Parathyroid adenoma (tissue), 2 donors: ENCODE data around the gene CFAP20DC.
"Not testable (repeated sequence)": the region's sequence is repeated elsewhere in the genome, so short reads cannot be mapped to it uniquely, and the experiment has no call there.

ENCODE experiments used
- H2AFZ ChIP-seq: fragments of 300-600 bp; sonication (generic); one replicate; pipeline ENCODE4 v1.7.0; 2017; ENCODE audit warnings: antibody characterized with exemption, mild to moderate bottlenecking
- H3K27ac ChIP-seq: fragments of 300-600 bp; sonication (generic); one replicate; pipeline ENCODE4 v1.7.0; 2017
- H3K27me3 ChIP-seq: fragments of 300-600 bp; sonication (generic); one replicate; pipeline ENCODE4 v1.7.0; 2017; ENCODE audit warnings: low read length; ENCODE audit not compliant: control insufficient read depth, insufficient read depth
- H3K36me3 ChIP-seq: fragments of 300-600 bp; sonication (generic); one replicate; pipeline ENCODE4 v1.7.0; 2017; ENCODE audit warnings: low read length; ENCODE audit not compliant: control insufficient read depth, insufficient read depth
- H3K4me1 ChIP-seq: fragments of 300-600 bp; sonication (generic); one replicate; pipeline ENCODE4 v1.7.0; 2017; ENCODE audit warnings: control low read depth
- H3K4me2 ChIP-seq: fragments of 300-600 bp; sonication (generic); one replicate; pipeline ENCODE4 v1.7.0; 2017; ENCODE audit warnings: low read length
- H3K4me3 ChIP-seq: fragments of 300-600 bp; sonication (generic); one replicate; pipeline ENCODE4 v1.7.0; 2017; ENCODE audit warnings: low read depth, low read length
- H3K79me2 ChIP-seq: fragments of 300-600 bp; sonication (generic); one replicate; pipeline ENCODE4 v1.7.0; 2017; ENCODE audit warnings: control low read depth
- H3K9ac ChIP-seq: fragments of 300-600 bp; sonication (generic); one replicate; pipeline ENCODE4 v1.7.0; 2017; ENCODE audit warnings: mild to moderate bottlenecking
- H3K9me3 ChIP-seq: fragments of 300-600 bp; sonication (generic); one replicate; pipeline ENCODE4 v1.7.0; 2017; ENCODE audit warnings: low read length; ENCODE audit not compliant: control insufficient read depth
- TF ChIP-seq, protein P1 (sequence below): fragments of 300-600 bp; sonication (generic); IDR thresholded peaks from one replicate; pipeline ENCODE4 v1.7.0; 2017; ENCODE audit warnings: antibody characterized with exemption, mild to moderate bottlenecking
- donor health status: primary hyperparathyroidism.

Gene CFAP20DC

DNA sequence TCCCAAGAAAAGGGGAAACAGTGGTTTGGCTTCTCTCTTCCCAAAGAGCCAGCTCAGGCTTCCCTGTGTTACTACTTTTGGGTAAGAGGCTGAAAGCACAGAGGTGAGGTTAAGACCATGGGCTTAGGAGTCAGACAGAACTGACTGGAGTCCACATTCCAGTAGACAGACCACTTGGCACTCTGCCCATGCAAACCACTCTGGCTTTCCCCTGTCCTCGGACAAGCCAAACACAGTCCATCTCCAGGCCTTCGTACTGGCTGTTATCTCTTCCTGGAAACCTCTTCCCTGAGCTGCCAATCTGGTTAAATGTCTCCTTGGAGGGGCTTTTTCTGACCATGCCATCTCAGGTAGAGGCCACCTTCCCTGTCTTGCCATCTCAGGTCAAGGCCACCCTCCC is 330.1 kb downstream of the CFAP20DC start:
- TF ChIP-seq, protein P1, sequence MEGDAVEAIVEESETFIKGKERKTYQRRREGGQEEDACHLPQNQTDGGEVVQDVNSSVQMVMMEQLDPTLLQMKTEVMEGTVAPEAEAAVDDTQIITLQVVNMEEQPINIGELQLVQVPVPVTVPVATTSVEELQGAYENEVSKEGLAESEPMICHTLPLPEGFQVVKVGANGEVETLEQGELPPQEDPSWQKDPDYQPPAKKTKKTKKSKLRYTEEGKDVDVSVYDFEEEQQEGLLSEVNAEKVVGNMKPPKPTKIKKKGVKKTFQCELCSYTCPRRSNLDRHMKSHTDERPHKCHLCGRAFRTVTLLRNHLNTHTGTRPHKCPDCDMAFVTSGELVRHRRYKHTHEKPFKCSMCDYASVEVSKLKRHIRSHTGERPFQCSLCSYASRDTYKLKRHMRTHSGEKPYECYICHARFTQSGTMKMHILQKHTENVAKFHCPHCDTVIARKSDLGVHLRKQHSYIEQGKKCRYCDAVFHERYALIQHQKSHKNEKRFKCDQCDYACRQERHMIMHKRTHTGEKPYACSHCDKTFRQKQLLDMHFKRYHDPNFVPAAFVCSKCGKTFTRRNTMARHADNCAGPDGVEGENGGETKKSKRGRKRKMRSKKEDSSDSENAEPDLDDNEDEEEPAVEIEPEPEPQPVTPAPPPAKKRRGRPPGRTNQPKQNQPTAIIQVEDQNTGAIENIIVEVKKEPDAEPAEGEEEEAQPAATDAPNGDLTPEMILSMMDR = no peak
- Histone ChIP-seq H3K9me3 (no peaks in the 10 kb centered on the region), H3K4me1 (peaks cover 11% of the 10 kb centered on the region)

DNA sequence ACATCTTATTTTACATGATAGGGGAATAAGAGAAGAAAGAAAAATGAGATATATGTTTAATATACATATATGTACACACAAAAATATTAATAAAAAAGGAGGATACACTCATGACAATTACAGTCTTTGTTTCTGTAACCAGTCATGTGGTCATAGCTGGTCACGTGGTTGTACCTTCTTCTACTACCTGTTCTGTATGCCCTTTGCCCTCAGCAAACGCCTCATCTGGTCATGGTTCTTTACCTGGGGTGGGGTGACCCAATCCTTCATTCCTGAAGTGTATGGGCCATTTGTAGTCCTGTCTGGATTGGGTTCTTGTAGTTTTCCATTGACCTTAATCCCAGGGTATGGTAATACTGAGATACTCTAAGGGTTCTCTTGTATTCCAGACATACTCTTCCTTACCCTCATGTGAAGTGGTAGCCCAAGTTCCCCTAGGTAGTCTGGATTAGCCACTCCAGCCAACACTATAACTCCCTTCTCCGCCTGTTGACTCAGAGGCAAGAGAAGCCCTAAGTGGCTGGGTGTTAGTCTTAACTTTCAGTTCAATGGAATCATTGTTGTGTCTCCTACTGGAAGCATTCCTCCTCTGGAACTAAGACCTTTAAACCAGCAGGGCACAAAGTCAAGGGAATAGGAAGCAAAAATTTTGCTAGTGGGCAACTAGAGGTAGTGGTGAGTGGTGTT is 336.0 kb downstream of the CFAP20DC start:
- Histone ChIP-seq H3K9ac (no peak overlapping the region), H3K9me3 (no peaks in the 10 kb centered on the region), H3K4me1 (no peaks in the 10 kb centered on the region), H3K27ac (no peak overlapping the region), H3K27me3 (no peaks in the 10 kb centered on the region), H2AFZ (no peak overlapping the region), H3K4me2 (no peak overlapping the region), H3K36me3 (no peaks in the 10 kb centered on the region), H3K79me2 (no peaks in the 10 kb centered on the region), H3K4me3 (no peak overlapping the region)
- TF ChIP-seq, protein P1 = no peak

More for the DNA sequence above, 330.1 kb downstream of the CFAP20DC start:
- Histone ChIP-seq H3K9ac (no peak overlapping the region), H3K27ac (no peak overlapping the region), H3K4me3 (no peak overlapping the region), H2AFZ (no peak overlapping the region), H3K4me2 (no peak overlapping the region), H3K27me3 (no peaks in the 10 kb centered on the region), H3K79me2 (no peaks in the 10 kb centered on the region), H3K36me3 (no peaks in the 10 kb centered on the region)

DNA sequence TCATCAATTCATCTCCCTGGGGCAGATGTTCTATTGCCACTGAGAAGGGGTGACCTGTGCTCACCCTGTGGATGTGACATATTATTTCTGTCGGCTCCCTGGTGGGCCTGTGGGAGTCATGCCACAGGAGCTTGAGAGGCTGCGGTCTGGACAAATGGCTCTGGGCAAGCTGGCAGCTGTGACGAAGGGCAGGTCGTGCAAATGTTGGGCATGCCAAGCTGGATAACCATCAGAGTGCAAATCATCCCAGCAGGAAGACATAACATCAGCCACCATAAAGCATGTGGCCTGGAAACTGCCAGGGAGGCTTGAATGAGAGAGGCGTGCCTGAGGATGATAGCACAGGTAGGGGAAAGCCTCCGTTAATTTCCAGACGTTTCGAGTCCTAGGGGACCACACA is 338.0 kb downstream of the CFAP20DC start:
- Histone ChIP-seq H3K79me2 (no peaks in the 10 kb centered on the region), H3K36me3 (no peaks in the 10 kb centered on the region), H3K9me3 (no peaks in the 10 kb centered on the region), H3K4me1 (no peaks in the 10 kb centered on the region), H3K4me3 (no peak overlapping the region), H3K9ac (no peak overlapping the region), H2AFZ (no peak overlapping the region), H3K4me2 (no peak overlapping the region), H3K27ac (no peak overlapping the region), H3K27me3 (no peaks in the 10 kb centered on the region)
- TF ChIP-seq, protein P1 = no peak

DNA sequence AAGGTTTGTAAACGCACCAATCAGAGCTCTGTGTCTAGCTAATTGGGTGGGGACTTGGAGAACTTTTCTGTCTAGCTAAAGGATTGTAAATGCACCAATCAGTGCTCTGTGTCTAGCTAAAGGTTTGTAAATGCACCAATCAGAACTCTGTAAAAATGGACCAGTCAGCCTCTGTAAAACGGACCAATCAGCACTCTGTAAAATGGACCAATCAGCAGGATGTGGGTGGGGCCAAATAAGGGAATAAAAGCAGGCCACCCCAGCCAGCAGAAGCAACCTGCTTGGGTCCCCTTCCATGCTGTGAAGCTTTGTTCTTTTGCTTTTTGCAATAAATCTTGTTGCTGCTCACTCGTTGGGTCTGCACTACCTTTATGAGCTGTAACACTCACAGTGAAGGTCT is 340.8 kb downstream of the CFAP20DC start:
- not testable (repeated sequence) for H3K27me3 ChIP-seq, H3K4me3 ChIP-seq, H3K79me2 ChIP-seq, H2AFZ ChIP-seq, H3K9me3 ChIP-seq, H3K36me3 ChIP-seq, H3K4me2 ChIP-seq, H3K27ac ChIP-seq, H3K9ac ChIP-seq, H3K4me1 ChIP-seq

DNA sequence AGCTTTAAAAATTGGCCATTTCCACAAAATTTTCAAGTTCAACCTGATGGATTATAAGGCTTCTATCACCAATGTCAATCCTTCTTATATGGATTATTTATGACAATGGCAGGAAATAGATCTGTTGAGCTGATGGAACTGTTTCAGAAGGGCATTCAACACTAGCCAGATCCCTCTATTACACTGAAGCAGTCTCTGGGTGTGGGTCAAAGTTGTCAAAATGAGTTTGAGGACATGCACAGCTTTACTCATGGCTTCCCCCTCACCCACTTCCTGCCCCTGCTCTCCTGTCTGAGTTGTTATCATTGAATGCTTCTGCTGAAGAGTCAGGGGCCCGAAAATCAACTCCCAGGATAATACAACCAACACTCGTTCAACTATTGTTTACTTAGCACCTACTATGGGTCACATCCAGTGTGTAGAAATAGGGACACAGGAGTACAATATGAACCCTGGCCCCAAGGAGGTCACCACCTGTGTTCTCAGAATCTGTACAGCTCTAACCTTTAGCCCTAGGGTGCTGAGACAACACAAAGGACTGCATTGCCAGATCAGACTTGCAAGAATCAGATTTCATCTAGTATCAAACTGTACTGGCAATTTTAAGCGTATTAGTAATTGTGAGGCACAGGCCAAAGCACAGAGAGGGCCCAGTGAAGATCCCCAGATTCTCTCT is 341.6 kb downstream of the CFAP20DC start:
- H3K4me2 ChIP-seq = no peak overlapping the region
- H3K9me3 ChIP-seq = no peaks in the 10 kb centered on the region
- TF ChIP-seq, protein P1 = no peak
- no peaks in the 10 kb centered on the region for H3K79me2 ChIP-seq
- no peak overlapping the region for H3K27ac ChIP-seq
- H3K4me3 ChIP-seq = no peak overlapping the region
- H3K36me3 ChIP-seq = no peaks in the 10 kb centered on the region
- H3K4me1 ChIP-seq = no peaks in the 10 kb centered on the region
- H3K9ac ChIP-seq = no peak overlapping the region
- H2AFZ ChIP-seq = no peak overlapping the region
- H3K27me3 ChIP-seq = no peaks in the 10 kb centered on the region
